Panc1 (cell line): ENCODE data around the gene HTR2B. TPM values are rescaled to one million over a fixed set of nuclear protein-coding genes. Genes with fewer than 3 reads are reported as not detected.

ENCODE experiments used
- ATAC-seq: fragments of 200-7000 bp; cut with Tn5 transposase; 2 replicates; pipeline ENCODE4 v1.9.1; 2020; ENCODE audit warnings: mild to moderate bottlenecking, moderate library complexity
- BruUV-seq: library from RNA; stranded (reverse); fragments of 400-500 nt; replicated peaks from 2 replicates; lab custom pipeline; 2021; lab: Mats Ljungman, UMichigan
- CTCF ChIA-PET: fragments of 300-600 bp; sonication (Branson Sonifier 250); formaldehyde crosslinking; loops from one replicate; lab custom pipeline; 2022; ENCODE audit warnings: antibody characterized with exemption; lab: Charles Lee
- POLR2A ChIA-PET: fragments of 300-600 bp; sonication (Branson Sonifier 250); formaldehyde crosslinking; loops from one replicate; lab custom pipeline; 2022; ENCODE audit warnings: antibody characterized with exemption; lab: Charles Lee
- DNase-seq: peaks from one replicate; pipeline ENCODE4 v3.0.0-alpha.2; 2010; ENCODE audit warnings: low read depth, low spot score
- H3K27ac ChIP-seq: 2 replicates; pipeline ENCODE4 v1.5.1; 2011; ENCODE audit warnings: mild to moderate bottlenecking, low read length, inconsistent platforms
- H3K27me3 ChIP-seq: fragments of 200-500 bp; sonication (Bioruptor generic); 2 replicates; pipeline ENCODE4 v1.6.0; 2014; ENCODE audit warnings: low read length, inconsistent platforms; ENCODE audit not compliant: control insufficient read depth, insufficient read depth
- H3K36me3 ChIP-seq: fragments of 200-500 bp; sonication (Bioruptor generic); 2 replicates; pipeline ENCODE4 v1.5.1; 2014; ENCODE audit warnings: inconsistent platforms, mild to moderate bottlenecking, low read length, moderate library complexity; ENCODE audit not compliant: control insufficient read depth, insufficient read depth
- H3K4me1 ChIP-seq: 2 replicates; pipeline ENCODE4 v1.5.1; 2011; ENCODE audit warnings: inconsistent platforms, mild to moderate bottlenecking, low read length, moderate library complexity; ENCODE audit not compliant: control insufficient read depth, insufficient read depth
- H3K4me3 ChIP-seq, 2 experiments: 2 replicates each; pipeline ENCODE4 v1.5.1; 2011 to 2012; ENCODE audit warnings: low read depth in 2 of 2, low read length in 2 of 2, mild to moderate bottlenecking in 2 of 2, inconsistent platforms in 1 of 2, moderate library complexity in 1 of 2
- H3K9me3 ChIP-seq: fragments of 200-500 bp; sonication (Bioruptor generic); 2 replicates; pipeline ENCODE4 v1.5.1; 2014; ENCODE audit warnings: low read depth, mild to moderate bottlenecking, inconsistent platforms, low read length, moderate library complexity; ENCODE audit not compliant: control insufficient read depth, insufficient read depth
- POLR2AphosphoS5 ChIP-seq: IDR thresholded peaks from 2 replicates; pipeline ENCODE4 v1.6.1; 2012; ENCODE audit warnings: mild to moderate bottlenecking, low read depth, low read length, moderate library complexity
- SIN3A ChIP-seq: IDR thresholded peaks from 2 replicates; pipeline ENCODE4 v1.6.1; 2012; ENCODE audit warnings: low read depth, mild to moderate bottlenecking, low read length, moderate library complexity, borderline replicate concordance; ENCODE audit not compliant: insufficient read depth
- TCF7L2 ChIP-seq: IDR thresholded peaks from 2 replicates; pipeline ENCODE4 v1.6.1; 2011; ENCODE audit warnings: mild to moderate bottlenecking, low read depth, low read length, inconsistent platforms
- in situ Hi-C: cut with HindIII; loops from 2 replicates; pipeline ENCODE4 v1.10.0; 2016; ENCODE audit warnings: low sequenced_read_pairs, low pct_unique_long_range_greater_than_20kb
- intact Hi-C: fragments of 100-400 bp; cut with micrococcal nuclease; formaldehyde crosslinking; loops from one replicate; pipeline ENCODE4 v1.10.0; 2022; ENCODE audit not compliant: unreplicated experiment
- total RNA-seq: library from RNA; stranded (reverse); gene quantifications from one replicate; pipeline ENCODE4 v1.2.1, GENCODE V29; 2021; ENCODE audit not compliant: unreplicated experiment
- TF ChIP-seq, protein P1 (sequence below): fragments of 450-650 bp; IDR thresholded peaks from 2 replicates; pipeline ENCODE4 v1.5.1; 2017; ENCODE audit warnings: mild to moderate bottlenecking
- TF ChIP-seq, protein P2 (sequence below), 2 experiments: IDR thresholded peaks; 2 replicates each; pipeline ENCODE4 v1.6.1; 2011 to 2012; ENCODE audit warnings: low read depth in 2 of 2, control low read depth in 1 of 2, low read length in 1 of 2, mild to moderate bottlenecking in 1 of 2, moderate library complexity in 1 of 2; ENCODE audit not compliant: insufficient read depth in 1 of 2

HTR2B gene
- total RNA-seq, 1 experiment from 2014 or later = not detected

DNA sequence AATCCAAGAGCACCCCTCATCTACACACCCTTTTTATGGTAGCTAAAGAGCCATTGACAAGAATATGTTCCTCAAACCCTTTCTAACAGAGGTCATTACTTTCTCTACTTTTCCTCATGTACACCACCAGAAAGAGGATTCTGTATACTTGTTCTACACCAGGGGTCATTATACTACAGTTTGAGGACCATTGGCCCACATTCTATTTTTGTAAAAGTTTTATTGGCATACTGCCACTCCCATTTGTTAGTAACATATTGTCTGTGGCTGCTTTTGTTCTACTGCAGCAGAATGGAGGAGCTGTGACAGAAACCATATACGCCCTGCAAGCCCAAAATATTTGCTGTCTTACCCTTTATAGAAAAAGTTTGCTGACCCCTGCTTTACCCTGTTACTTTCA lies 14.3 kb downstream of the HTR2B start:
- ChIA-PET CTCF (no interaction called here), POLR2A (interaction anchor here (0.5 kb wide), 1 partner anchor 312 kb away, joined by 3 read pairs; no protein-coding TSS in a partner anchor)
- H3K36me3 ChIP-seq = peaks cover 40% of the 10 kb centered on the region
- no peaks in the 10 kb centered on the region for H3K27me3 ChIP-seq
- no TSS peak for BruUV-seq
- ATAC-seq (no peak), DNase-seq (no peak)
- intact Hi-C loops (no loop called here), in situ Hi-C loops (no loop called here)
- no peaks in the 10 kb centered on the region for H3K9me3 ChIP-seq
- H3K4me1 ChIP-seq = no peaks in the 10 kb centered on the region
- TF ChIP-seq SIN3A (no peak), TCF7L2 (no peak)
- TF ChIP-seq, protein P1, sequence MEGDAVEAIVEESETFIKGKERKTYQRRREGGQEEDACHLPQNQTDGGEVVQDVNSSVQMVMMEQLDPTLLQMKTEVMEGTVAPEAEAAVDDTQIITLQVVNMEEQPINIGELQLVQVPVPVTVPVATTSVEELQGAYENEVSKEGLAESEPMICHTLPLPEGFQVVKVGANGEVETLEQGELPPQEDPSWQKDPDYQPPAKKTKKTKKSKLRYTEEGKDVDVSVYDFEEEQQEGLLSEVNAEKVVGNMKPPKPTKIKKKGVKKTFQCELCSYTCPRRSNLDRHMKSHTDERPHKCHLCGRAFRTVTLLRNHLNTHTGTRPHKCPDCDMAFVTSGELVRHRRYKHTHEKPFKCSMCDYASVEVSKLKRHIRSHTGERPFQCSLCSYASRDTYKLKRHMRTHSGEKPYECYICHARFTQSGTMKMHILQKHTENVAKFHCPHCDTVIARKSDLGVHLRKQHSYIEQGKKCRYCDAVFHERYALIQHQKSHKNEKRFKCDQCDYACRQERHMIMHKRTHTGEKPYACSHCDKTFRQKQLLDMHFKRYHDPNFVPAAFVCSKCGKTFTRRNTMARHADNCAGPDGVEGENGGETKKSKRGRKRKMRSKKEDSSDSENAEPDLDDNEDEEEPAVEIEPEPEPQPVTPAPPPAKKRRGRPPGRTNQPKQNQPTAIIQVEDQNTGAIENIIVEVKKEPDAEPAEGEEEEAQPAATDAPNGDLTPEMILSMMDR = no peak
- H3K4me3 ChIP-seq = no peak overlapping the region
- H3K27ac ChIP-seq = no peak overlapping the region

DNA sequence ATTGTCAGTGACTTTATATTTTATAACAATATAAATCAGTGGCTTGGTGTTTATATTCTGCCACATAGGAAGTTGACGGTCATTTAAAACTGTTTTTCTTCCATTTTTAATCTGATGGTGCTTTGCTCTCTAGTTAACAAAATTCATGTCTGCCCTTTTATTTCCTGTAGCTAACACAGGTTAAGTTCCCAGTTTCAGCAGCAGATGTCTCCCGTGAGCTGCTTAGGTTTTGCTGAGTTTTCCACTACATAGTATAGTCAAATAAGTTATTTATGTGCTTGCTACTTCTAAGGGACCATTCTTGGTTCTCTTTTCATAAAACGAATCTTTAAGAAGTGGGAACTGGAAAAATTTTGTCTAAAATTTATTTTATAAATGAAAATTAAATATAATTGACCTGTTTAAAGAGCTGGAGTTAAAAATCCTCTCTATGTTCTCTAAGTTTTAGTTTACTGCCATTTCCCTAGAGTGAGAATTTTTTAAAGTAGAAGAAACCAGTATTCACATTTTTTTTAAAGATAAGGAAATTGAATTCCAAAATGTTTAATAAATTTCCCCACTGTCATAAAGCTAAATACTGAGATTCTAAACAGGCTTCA lies 20.6 kb downstream of the HTR2B start:
- Histone ChIP-seq H3K36me3 (peaks cover 18% of the 10 kb centered on the region; the same call in 1 of the 2 replicates), H3K4me1 (no peaks in the 10 kb centered on the region), H3K27ac (no peak overlapping the region), H3K4me3 (no peak overlapping the region), H3K27me3 (no peaks in the 10 kb centered on the region), H3K9me3 (peaks cover 6% of the 10 kb centered on the region; the same call in 1 of the 2 replicates)
- CTCF ChIA-PET = interaction anchor here (1.0 to 1.2 kb wide), 2 partner anchors 21 to 296 kb away, joined by 3 to 5 read pairs; no protein-coding TSS in a partner anchor
- BruUV-seq = no TSS peak
- peak; percentile 63 for DNase-seq
- TF ChIP-seq, protein P1 = peak; percentile 78; the same call in 1 of the 2 replicates
- TF ChIP-seq TCF7L2 = no peak
- intact Hi-C loops = loop anchor here (10.0 kb wide), 1 partner anchor 91 kb away; the partner anchor contains the start of gene ARMC9
- POLR2A ChIA-PET = no interaction called here
- in situ Hi-C loops = no loop called here
- ATAC-seq = peak; percentile 87

DNA sequence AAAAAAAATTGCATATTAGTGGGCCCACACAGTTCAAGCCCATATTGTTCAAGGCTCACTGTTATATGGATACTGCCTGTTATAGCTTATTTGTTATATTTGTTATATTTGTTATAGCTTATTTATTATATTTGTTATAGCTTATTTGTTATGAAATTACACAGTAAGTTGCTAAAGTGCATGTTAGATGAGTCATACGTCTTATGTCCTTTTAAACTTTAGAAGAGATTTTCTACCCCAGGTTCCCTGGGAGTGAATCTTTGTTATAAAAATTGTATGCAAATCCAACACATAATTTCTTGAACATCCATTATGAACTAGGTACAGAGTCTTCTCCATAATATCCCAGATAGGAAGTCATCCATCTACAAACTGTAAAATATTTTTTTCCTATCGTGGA lies 22.1 kb downstream of the HTR2B start:
- no TSS peak for BruUV-seq
- ChIA-PET POLR2A (no interaction called here), CTCF (no interaction called here)
- in situ Hi-C loops (no loop called here), intact Hi-C loops (loop anchor here (10.0 kb wide), 1 partner anchor 92 kb away; the partner anchor contains the start of gene ARMC9)
- no peak for DNase-seq
- Histone ChIP-seq H3K9me3 (peaks cover 8% of the 10 kb centered on the region; the same call in 1 of the 2 replicates), H3K27me3 (no peaks in the 10 kb centered on the region), H3K27ac (no peak overlapping the region), H3K4me3 (no peak overlapping the region), H3K4me1 (no peaks in the 10 kb centered on the region), H3K36me3 (peaks cover 11% of the 10 kb centered on the region)
- ATAC-seq = no peak
- TF ChIP-seq, protein P2, sequence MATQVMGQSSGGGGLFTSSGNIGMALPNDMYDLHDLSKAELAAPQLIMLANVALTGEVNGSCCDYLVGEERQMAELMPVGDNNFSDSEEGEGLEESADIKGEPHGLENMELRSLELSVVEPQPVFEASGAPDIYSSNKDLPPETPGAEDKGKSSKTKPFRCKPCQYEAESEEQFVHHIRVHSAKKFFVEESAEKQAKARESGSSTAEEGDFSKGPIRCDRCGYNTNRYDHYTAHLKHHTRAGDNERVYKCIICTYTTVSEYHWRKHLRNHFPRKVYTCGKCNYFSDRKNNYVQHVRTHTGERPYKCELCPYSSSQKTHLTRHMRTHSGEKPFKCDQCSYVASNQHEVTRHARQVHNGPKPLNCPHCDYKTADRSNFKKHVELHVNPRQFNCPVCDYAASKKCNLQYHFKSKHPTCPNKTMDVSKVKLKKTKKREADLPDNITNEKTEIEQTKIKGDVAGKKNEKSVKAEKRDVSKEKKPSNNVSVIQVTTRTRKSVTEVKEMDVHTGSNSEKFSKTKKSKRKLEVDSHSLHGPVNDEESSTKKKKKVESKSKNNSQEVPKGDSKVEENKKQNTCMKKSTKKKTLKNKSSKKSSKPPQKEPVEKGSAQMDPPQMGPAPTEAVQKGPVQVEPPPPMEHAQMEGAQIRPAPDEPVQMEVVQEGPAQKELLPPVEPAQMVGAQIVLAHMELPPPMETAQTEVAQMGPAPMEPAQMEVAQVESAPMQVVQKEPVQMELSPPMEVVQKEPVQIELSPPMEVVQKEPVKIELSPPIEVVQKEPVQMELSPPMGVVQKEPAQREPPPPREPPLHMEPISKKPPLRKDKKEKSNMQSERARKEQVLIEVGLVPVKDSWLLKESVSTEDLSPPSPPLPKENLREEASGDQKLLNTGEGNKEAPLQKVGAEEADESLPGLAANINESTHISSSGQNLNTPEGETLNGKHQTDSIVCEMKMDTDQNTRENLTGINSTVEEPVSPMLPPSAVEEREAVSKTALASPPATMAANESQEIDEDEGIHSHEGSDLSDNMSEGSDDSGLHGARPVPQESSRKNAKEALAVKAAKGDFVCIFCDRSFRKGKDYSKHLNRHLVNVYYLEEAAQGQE (IDR thresholded peaks at IDR 0.05; ENCODE audit: insufficient read depth in 1 of 2, low read depth in 2 of 2, low read length in 1 of 2) = no peak
- TF ChIP-seq, protein P1 = no peak
- TF ChIP-seq SIN3A (no peak), POLR2AphosphoS5 (no peak), TCF7L2 (no peak)
